Measurements from ENCODE around the gene PCNX1.

GRCh38 chr14:70897464-70897863, 9.8 kb upstream of the PCNX1 start:
- TF ChIP-seq ZFP30 (CRISPR knock-in tag; IDR thresholded peaks at IDR 0.05) (no peak), ZNF70 (CRISPR knock-in tag; IDR thresholded peaks at IDR 0.05) (no peak), POU6F1 (CRISPR knock-in tag; IDR thresholded peaks at IDR 0.05; ENCODE audit: borderline replicate concordance, low read depth) (no peak), ZNF565 (CRISPR knock-in tag; conservative IDR thresholded peaks at IDR 0.05; ENCODE audit: low read depth) (no peak)

Measured in SK-N-SH treated with all-trans-retinoic acid at 6 μM for 48 hours (cell line).